HL-60 (cell line): ENCODE measurements around the gene PHF13.

Experiments used
- DNase-seq, 2 experiments: peaks; one replicate each; pipeline ENCODE4 v3.0.0-alpha.2; 2010 to 2020; ENCODE audit warnings: low read depth in 1 of 2, low spot score in 1 of 2
- H3K27ac ChIP-seq: fragments of 250-450 bp; sonication (Bioruptor Pico); replicated peaks from 2 replicates; pipeline ENCODE4 v1.5.1; 2020; ENCODE audit warnings: mild to moderate bottlenecking, moderate library complexity
- H3K27me3 ChIP-seq: fragments of 250-450 bp; sonication (Bioruptor Pico); 2 replicates; pipeline ENCODE4 v1.5.1; 2021; ENCODE audit warnings: mild to moderate bottlenecking, moderate library complexity; ENCODE audit not compliant: insufficient read depth, poor library complexity, severe bottlenecking
- H3K4me3 ChIP-seq: replicated peaks from 2 replicates; pipeline ENCODE4 v1.5.1; 2011; ENCODE audit warnings: mild to moderate bottlenecking, control low read depth, low read length; ENCODE audit not compliant: insufficient read depth
- GABPA ChIP-seq: IDR thresholded peaks from 2 replicates; pipeline ENCODE4 v1.6.1; 2012; ENCODE audit warnings: low read depth
- POLR2AphosphoS5 ChIP-seq: IDR thresholded peaks from 2 replicates; pipeline ENCODE4 v1.6.1; 2012; ENCODE audit warnings: low read depth
- SPI1 ChIP-seq: IDR thresholded peaks from 2 replicates; pipeline ENCODE4 v1.6.1; 2012; ENCODE audit warnings: low read depth, mild to moderate bottlenecking, borderline replicate concordance
- TF ChIP-seq, protein P1 (sequence below): IDR thresholded peaks from one replicate; pipeline ENCODE4 v1.5.1; 2011; ENCODE audit warnings: low read length, control low read depth, inconsistent platforms; ENCODE audit not compliant: insufficient read depth
- TF ChIP-seq, protein P2 (sequence below): IDR thresholded peaks from 2 replicates; pipeline ENCODE4 v1.6.1; 2012; ENCODE audit warnings: low read depth; ENCODE audit not compliant: insufficient replicate concordance

The PHF13 gene

DNA sequence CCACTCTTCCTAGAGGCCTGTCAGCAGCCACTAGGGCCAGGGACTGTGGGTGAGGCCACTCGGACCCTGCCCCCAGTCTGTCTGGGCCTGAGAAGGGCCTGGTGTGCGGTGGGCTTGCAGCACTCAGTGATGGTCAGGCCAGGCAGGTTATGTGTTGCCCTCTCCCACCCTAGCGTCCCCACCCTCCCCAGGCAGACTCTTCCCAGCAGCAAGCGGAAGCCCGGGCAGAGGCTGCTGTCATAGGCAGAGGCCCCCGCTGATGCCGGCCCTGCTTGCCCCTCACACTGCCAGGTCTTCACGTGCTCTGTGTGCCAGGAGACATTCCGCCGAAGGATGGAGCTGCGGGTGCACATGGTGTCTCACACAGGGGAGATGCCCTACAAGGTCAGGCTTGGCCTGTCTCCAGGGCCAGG, 27.1 kb upstream of the PHF13 start:
- H3K4me3 ChIP-seq = no peak overlapping the region
- DNase-seq = no peak
- no peaks in the 10 kb centered on the region for H3K27me3 ChIP-seq
- H3K27ac ChIP-seq = no peak overlapping the region
- no peak for TF ChIP-seq GABPA

DNA sequence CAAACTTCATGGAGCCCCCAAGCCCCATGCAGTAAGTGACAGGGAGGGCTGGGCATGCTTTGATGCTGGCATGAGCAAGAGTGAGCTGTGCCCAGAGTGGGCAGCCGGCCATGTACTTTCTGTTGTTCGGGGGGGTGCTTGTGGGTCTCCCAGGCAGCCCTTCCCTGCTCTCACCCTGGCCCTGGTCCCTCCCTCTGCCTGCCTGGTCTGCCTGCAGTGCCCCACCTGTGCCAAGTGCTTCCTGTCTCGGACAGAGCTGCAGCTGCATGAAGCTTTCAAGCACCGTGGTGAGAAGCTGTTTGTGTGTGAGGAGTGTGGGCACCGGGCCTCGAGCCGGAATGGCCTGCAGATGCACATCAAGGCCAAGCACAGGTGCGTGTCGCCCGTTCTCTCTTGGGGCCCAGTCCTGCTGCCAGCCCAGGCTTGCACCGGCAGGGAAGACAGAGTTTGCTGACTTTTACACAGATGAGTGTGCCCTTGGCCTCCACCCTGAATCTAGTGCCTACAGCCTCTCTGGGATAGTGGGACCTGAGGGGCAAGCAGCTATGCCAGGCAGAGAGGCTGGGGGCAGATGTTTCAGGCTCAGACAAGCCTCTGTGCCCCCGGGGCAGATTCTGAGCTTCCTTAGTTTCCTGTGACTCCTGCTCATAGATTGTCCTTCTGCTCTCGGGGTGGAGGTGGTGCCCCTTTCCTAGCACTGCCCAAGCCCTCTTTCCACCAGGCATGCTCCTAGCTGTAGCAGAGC, 26.1 kb upstream of the PHF13 start:
- DNase-seq = no peak
- no peak overlapping the region for H3K4me3 ChIP-seq
- TF ChIP-seq GABPA (no peak), POLR2AphosphoS5 (no peak), SPI1 (no peak)
- TF ChIP-seq, protein P1, sequence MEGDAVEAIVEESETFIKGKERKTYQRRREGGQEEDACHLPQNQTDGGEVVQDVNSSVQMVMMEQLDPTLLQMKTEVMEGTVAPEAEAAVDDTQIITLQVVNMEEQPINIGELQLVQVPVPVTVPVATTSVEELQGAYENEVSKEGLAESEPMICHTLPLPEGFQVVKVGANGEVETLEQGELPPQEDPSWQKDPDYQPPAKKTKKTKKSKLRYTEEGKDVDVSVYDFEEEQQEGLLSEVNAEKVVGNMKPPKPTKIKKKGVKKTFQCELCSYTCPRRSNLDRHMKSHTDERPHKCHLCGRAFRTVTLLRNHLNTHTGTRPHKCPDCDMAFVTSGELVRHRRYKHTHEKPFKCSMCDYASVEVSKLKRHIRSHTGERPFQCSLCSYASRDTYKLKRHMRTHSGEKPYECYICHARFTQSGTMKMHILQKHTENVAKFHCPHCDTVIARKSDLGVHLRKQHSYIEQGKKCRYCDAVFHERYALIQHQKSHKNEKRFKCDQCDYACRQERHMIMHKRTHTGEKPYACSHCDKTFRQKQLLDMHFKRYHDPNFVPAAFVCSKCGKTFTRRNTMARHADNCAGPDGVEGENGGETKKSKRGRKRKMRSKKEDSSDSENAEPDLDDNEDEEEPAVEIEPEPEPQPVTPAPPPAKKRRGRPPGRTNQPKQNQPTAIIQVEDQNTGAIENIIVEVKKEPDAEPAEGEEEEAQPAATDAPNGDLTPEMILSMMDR = no peak
- TF ChIP-seq, protein P2, sequence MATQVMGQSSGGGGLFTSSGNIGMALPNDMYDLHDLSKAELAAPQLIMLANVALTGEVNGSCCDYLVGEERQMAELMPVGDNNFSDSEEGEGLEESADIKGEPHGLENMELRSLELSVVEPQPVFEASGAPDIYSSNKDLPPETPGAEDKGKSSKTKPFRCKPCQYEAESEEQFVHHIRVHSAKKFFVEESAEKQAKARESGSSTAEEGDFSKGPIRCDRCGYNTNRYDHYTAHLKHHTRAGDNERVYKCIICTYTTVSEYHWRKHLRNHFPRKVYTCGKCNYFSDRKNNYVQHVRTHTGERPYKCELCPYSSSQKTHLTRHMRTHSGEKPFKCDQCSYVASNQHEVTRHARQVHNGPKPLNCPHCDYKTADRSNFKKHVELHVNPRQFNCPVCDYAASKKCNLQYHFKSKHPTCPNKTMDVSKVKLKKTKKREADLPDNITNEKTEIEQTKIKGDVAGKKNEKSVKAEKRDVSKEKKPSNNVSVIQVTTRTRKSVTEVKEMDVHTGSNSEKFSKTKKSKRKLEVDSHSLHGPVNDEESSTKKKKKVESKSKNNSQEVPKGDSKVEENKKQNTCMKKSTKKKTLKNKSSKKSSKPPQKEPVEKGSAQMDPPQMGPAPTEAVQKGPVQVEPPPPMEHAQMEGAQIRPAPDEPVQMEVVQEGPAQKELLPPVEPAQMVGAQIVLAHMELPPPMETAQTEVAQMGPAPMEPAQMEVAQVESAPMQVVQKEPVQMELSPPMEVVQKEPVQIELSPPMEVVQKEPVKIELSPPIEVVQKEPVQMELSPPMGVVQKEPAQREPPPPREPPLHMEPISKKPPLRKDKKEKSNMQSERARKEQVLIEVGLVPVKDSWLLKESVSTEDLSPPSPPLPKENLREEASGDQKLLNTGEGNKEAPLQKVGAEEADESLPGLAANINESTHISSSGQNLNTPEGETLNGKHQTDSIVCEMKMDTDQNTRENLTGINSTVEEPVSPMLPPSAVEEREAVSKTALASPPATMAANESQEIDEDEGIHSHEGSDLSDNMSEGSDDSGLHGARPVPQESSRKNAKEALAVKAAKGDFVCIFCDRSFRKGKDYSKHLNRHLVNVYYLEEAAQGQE = no peak
- H3K27ac ChIP-seq = no peak overlapping the region
- no peaks in the 10 kb centered on the region for H3K27me3 ChIP-seq

DNA sequence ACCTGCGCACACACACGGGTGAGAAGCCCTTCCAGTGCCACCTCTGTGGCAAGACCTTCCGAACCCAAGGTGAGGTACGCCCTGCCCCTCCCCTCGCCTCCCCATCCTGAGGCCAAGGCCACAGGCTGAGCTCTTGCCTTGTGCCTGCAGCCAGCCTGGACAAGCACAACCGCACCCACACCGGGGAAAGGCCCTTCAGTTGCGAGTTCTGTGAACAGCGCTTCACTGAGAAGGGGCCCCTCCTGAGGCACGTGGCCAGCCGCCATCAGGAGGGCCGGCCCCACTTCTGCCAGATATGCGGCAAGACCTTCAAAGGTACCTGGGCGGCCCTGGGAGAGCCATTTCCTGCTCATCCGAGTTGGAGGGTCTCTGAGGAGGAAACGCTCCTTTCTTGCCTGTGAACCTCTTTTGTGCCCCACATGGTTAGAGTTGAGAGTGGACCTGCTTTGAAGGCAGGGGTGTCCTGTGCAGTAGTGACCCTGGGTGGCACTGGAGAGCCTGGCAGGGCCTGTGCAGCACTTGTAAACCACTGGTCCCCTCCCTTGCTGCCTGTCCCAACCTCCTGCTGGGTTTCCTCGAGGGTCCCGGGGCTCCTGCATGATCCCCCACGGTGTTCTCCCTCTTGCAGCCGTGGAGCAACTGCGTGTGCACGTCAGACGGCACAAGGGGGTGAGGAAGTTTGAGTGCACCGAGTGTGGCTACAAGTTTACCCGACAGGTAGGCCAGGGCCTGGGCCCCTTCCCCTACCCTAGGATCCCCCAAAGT, 25.2 kb upstream of the PHF13 start:
- Histone ChIP-seq H3K27me3 (no peaks in the 10 kb centered on the region), H3K27ac (no peak overlapping the region), H3K4me3 (no peak overlapping the region)
- no peak for DNase-seq
- TF ChIP-seq POLR2AphosphoS5 = peak; percentile 25; the same call in 1 of the 2 replicates
- TF ChIP-seq, protein P2 = no peak

DNA sequence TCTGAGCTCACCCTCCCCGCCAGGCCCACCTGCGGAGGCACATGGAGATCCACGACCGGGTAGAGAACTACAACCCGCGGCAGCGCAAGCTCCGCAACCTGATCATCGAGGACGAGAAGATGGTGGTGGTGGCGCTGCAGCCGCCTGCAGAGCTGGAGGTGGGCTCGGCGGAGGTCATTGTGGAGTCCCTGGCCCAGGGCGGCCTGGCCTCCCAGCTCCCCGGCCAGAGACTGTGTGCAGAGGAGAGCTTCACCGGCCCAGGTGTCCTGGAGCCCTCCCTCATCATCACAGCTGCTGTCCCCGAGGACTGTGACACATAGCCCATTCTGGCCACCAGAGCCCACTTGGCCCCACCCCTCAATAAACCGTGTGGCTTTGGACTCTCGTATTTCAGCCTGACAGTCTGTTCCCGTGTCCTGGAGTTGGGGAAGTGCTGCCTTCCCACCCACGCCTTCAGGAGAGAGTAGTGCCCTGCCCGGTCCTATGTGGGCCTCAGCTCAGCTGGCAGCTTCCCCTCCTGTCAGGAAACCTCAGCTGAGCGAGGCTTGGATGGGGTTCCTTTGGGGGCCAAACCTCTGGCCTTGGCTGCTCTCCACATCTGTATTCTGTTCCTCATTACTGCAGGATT, 24.5 kb upstream of the PHF13 start:
- Histone ChIP-seq H3K4me3 (no peak overlapping the region), H3K27me3 (no peaks in the 10 kb centered on the region), H3K27ac (no peak overlapping the region)
- DNase-seq = peak in 1 of 2 experiments; percentile 28
- TF ChIP-seq, protein P1 = no peak
- TF ChIP-seq GABPA (no peak), SPI1 (peak; percentile 31; the same call in 1 of the 2 replicates), POLR2AphosphoS5 (peak; percentile 47; the same call in 1 of the 2 replicates)
- TF ChIP-seq, protein P2 = no peak
